GM23338 (cell line): ENCODE measurements around the gene PHLDB3.

Experiments
- CTCF ChIP-seq, 2 experiments: fragments of 200-600 bp in 1 of 2; sonication (generic) in 1 of 2; conservative IDR thresholded peaks; 2 replicates each; pipeline versions ENCODE4 v1.5.1 to v1.6.1; 2016 to 2017; ENCODE audit warnings: antibody characterized with exemption in 2 of 2, low read depth in 2 of 2, mild to moderate bottlenecking in 2 of 2, moderate library complexity in 1 of 2
- EZH2 ChIP-seq: fragments of 200-600 bp; sonication (generic); IDR thresholded peaks from one replicate; pipeline ENCODE4 v1.8.0; 2017; ENCODE audit warnings: antibody characterized with exemption, mild to moderate bottlenecking, low read depth; ENCODE audit not compliant: unreplicated experiment
- EZH2phosphoT487 ChIP-seq: fragments of 200-600 bp; sonication (generic); IDR thresholded peaks from one replicate; pipeline ENCODE4 v1.8.1; 2018; ENCODE audit warnings: antibody characterized with exemption; ENCODE audit not compliant: unreplicated experiment

DNA sequence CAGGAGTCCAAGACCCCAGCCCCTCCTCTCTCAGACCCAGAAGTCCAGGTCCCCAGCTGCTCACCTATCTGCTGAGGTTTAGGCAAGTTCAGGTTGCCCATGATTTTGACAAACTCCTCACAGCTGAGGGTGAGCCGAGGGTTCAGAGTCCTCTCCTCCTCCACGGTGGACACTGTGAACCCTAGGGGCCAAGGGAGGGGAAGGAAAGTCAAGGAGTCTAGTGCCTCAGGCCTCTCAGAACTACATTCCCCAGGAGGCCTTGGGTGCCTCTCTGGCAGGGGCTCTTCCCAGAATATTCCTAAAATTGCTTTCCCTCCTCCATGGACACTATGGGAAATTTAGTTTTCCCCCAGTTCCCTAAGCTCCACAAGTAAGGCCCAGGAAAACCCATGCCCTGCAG, 3.3 kb upstream of the PHLDB3 start:
- no peak for TF ChIP-seq CTCF (conservative IDR thresholded peaks at IDR 0.05; ENCODE audit: low read depth in 2 of 2)
- TF ChIP-seq EZH2phosphoT487 = no peak
- TF ChIP-seq EZH2 = no peak
